ENCODE measurements around the gene MARVELD1. TPM values are rescaled to one million over a fixed set of nuclear protein-coding genes. Genes with fewer than 3 reads are reported as not detected.

MARVELD1 gene
- total and polyA plus RNA-seq, 2 experiments from 2014 or later: 29.5 to 53.1 TPM

DNA sequence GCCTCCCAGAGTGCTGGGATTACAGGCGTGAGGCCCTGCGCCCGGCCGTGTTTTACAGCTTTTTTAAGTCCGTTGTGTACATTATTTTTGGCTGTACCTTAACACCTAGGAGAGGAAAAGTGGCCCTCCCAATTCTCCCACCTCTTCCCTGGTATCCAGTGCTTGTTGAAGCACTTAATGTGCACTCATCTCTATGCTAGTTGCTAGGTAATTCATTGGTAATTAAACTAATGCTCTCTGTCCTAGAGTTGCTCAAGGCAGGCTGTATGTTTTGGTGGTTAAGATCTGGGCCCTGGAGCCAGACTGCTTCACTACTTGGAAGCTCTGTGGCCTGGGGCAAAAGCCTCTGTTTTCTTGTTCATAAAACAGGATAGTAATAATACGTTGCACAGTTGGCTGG lies 46.1 kb upstream of the MARVELD1 start:
- Histone ChIP-seq H3K36me3 (replicated peaks; ENCODE audit: insufficient read depth, low read depth) (no peaks in the 10 kb centered on the region), H3K27ac (peak overlapping the region; percentile 85), H3K4me1 (ENCODE audit: insufficient read depth) (peaks cover 30% of the 10 kb centered on the region), H3K4me3 (no peak overlapping the region), H3K9me3 (ENCODE audit: low read depth) (no peaks in the 10 kb centered on the region), H3K4me2 (no peak overlapping the region), H2AFZ (no peak overlapping the region), H3K79me2 (peaks cover 3% of the 10 kb centered on the region), H3K9me2 (replicated peaks; ENCODE audit: insufficient read depth) (no peaks in the 10 kb centered on the region), H3K27me3 (no peaks in the 10 kb centered on the region), H4K20me1 (ENCODE audit: insufficient read depth, poor library complexity, severe bottlenecking) (no peaks in the 10 kb centered on the region)
- no peak for DNase-seq (ENCODE audit: low spot score)
- TF ChIP-seq, protein P1, sequence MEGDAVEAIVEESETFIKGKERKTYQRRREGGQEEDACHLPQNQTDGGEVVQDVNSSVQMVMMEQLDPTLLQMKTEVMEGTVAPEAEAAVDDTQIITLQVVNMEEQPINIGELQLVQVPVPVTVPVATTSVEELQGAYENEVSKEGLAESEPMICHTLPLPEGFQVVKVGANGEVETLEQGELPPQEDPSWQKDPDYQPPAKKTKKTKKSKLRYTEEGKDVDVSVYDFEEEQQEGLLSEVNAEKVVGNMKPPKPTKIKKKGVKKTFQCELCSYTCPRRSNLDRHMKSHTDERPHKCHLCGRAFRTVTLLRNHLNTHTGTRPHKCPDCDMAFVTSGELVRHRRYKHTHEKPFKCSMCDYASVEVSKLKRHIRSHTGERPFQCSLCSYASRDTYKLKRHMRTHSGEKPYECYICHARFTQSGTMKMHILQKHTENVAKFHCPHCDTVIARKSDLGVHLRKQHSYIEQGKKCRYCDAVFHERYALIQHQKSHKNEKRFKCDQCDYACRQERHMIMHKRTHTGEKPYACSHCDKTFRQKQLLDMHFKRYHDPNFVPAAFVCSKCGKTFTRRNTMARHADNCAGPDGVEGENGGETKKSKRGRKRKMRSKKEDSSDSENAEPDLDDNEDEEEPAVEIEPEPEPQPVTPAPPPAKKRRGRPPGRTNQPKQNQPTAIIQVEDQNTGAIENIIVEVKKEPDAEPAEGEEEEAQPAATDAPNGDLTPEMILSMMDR (IDR thresholded peaks at IDR 0.05; ENCODE audit: poor library complexity): no peak
- TF ChIP-seq EZH2phosphoT487 (IDR thresholded peaks at IDR 0.05; ENCODE audit: low read depth, severe bottlenecking, unreplicated experiment): no peak
- TF ChIP-seq EZH2 (IDR thresholded peaks at IDR 0.05; ENCODE audit: borderline replicate concordance): no peak
- 81% methylated on average over 6 of the region's 6 CpGs for WGBS (ENCODE audit: low lambda C conversion rate, missing lambda C conversion rate)

DNA sequence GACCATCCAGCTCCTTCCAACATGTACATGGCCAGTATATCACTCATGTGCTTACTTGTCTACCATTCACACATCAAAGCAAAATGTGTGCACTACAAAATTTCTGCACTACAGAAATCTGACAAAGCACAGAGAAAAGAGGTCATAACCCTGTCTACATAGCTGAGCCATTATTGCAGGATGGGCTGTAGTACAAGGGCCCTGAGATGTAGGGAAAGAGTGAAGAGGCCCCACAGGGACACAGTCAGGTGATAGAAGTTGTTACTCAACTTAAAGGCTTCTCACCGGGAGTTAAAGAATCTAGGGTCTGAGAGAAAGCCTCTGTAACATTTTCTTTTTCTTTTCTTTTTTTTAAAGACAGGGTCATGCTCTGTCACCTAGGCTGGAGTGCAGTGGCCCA lies 44.0 kb upstream of the MARVELD1 start:
- Histone ChIP-seq H3K27ac (peak overlapping the region; percentile 64), H2AFZ (no peak overlapping the region), H3K4me3 (no peak overlapping the region), H3K36me3 (replicated peaks; ENCODE audit: insufficient read depth, low read depth) (no peaks in the 10 kb centered on the region), H3K4me2 (no peak overlapping the region), H3K9me3 (ENCODE audit: low read depth) (no peaks in the 10 kb centered on the region), H3K27me3 (no peaks in the 10 kb centered on the region), H3K4me1 (ENCODE audit: insufficient read depth) (peaks cover 24% of the 10 kb centered on the region), H3K9me2 (replicated peaks; ENCODE audit: insufficient read depth) (no peaks in the 10 kb centered on the region), H3K79me2 (peaks cover 3% of the 10 kb centered on the region), H4K20me1 (ENCODE audit: insufficient read depth, poor library complexity, severe bottlenecking) (no peaks in the 10 kb centered on the region)
- WGBS (ENCODE audit: low lambda C conversion rate, missing lambda C conversion rate): 35% methylated on average over 1 of the region's 1 CpG
- TF ChIP-seq, protein P1 (IDR thresholded peaks at IDR 0.05; ENCODE audit: poor library complexity): no peak
- TF ChIP-seq EZH2phosphoT487 (IDR thresholded peaks at IDR 0.05; ENCODE audit: low read depth, severe bottlenecking, unreplicated experiment) (no peak), EZH2 (IDR thresholded peaks at IDR 0.05; ENCODE audit: borderline replicate concordance) (no peak)
- DNase-seq (ENCODE audit: low spot score): no peak

DNA sequence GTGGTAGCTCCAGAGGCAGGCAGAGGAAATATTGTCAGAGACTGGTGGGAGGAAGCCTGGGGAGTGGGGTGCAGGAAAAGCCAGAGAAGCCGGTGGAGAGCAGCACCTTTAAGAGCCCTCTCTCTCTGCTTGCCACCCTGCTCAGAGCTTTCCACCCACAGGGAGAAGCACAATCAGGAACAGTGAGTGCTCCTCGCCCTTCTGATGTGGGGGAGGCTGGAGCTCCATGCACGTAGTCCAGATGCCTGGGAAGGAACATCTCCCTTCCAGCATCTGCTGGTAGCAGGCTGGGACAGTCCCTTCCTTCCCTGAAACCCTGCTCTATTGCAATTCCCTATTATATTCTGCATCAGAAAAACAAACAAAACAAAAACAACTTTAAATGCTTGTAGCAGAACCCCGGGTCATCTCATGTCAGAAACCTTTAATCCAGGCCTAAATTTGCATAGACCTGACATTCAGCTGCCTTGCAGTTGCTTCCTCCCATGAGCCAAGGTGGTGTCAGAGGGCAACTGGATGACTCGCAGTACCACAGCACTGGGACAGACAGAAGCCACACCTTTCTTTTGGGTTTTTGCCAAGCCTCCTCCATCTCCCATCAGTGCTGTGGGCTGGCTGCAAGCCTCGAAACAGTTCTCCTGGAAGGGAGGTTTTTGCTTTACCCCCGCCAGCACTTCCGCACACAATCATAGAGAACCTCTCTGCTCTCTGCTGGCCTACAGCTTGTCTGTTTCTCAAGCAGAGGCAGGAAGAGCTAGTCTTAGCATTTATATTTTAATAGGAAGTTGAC lies 39.6 kb upstream of the MARVELD1 start:
- Histone ChIP-seq H3K79me2 (no peaks in the 10 kb centered on the region), H3K9me2 (replicated peaks; ENCODE audit: insufficient read depth) (no peaks in the 10 kb centered on the region), H3K36me3 (replicated peaks; ENCODE audit: insufficient read depth, low read depth) (no peaks in the 10 kb centered on the region), H3K4me3 (no peak overlapping the region), H3K4me2 (no peak overlapping the region), H4K20me1 (ENCODE audit: insufficient read depth, poor library complexity, severe bottlenecking) (no peaks in the 10 kb centered on the region), H2AFZ (no peak overlapping the region), H3K27ac (no peak overlapping the region), H3K4me1 (ENCODE audit: insufficient read depth) (no peaks in the 10 kb centered on the region), H3K9me3 (ENCODE audit: low read depth) (no peaks in the 10 kb centered on the region), H3K27me3 (no peaks in the 10 kb centered on the region)
- TF ChIP-seq EZH2phosphoT487 (IDR thresholded peaks at IDR 0.05; ENCODE audit: low read depth, severe bottlenecking, unreplicated experiment) (no peak), EZH2 (IDR thresholded peaks at IDR 0.05; ENCODE audit: borderline replicate concordance) (no peak)
- TF ChIP-seq, protein P1 (IDR thresholded peaks at IDR 0.05; ENCODE audit: poor library complexity): no peak
- 89% methylated on average over 8 of the region's 8 CpGs for WGBS (ENCODE audit: low lambda C conversion rate, missing lambda C conversion rate)
- no peak for DNase-seq (ENCODE audit: low spot score)

Measured in hepatocyte (in vitro differentiated cells).